NCI-H1417 treated with DMSO at 0.1 percent for 48 hours (cell line): Measurements from ENCODE around the gene OPHN1.
"Not testable (repeated sequence)": the region's sequence is repeated elsewhere in the genome, so short reads cannot be mapped to it uniquely, and the experiment has no call there.

ENCODE experiments used
- DNase-seq: peaks from one replicate; lab custom pipeline; 2025; lab: John Stamatoyannopoulos, UW

OPHN1 gene

GRCh38 chrX:68421636-68422035 lies 11.7 kb downstream of the OPHN1 start:
- no peak for DNase-seq

- no peak for DNase-seq
Measured at GRCh38 chrX:68420559-68420958, 12.7 kb downstream of the OPHN1 start.

DNA sequence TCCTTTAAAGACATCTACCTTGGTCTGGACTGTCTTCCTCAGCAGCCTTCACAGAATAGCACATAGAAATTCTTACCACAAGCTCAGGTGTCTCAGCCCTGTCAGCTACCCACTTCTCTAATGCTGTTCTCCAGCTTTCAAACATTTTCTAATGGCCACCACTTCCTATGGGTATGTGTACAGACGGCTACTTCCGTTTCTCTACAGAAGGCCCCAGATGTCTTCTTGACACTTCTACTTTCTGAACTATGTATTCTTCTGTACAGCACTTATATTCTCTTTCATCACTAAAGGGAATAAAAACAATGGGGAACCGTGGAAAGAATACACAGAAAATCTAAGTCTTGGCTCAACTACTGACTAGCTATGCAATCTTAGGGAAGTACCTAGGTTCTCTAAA lies 13.3 kb downstream of the OPHN1 start:
- DNase-seq = no peak

GRCh38 chrX:68417651-68418050 lies 15.6 kb downstream of the OPHN1 start:
- DNase-seq = no peak

DNA sequence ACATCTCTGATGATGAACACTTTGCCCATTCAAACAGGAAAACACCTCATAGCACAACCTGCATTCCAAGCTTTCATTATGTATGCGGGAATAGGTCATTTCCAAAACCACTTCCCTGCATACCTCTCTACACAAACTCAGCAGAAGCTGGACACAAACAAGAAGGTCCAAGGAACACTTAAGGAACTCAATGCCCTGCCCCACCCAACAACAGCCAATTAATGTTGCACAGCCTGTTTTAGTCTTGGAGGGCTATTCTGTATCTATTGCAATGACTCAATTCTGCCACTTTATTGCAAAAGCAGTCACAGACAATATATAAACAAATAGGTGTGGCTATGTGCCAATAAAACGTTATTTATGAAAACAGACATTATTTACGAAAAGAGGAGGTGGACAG lies 16.7 kb downstream of the OPHN1 start:
- no peak for DNase-seq

DNA sequence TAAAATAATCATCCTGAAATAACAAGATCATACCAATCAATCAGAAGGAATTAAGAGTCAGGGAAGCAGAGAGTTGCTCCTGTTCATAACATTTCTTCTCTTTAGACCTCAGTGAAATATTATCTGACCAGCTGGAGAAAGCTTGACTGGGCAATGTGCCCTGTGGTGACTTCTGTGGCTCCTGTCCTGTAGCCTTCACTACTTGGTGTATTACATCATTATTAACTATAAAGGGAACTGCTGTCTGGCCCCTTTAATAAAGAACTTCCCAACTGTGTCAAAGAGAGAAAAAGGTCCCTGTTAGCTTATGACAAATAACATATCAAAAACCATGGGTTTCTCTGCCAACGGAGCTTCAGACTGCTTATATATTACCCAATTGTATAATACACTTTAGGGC lies 18.0 kb downstream of the OPHN1 start:
- DNase-seq = no peak

- no peak for DNase-seq
Measured at GRCh38 chrX:68413254-68413653, 20.0 kb downstream of the OPHN1 start.

DNA sequence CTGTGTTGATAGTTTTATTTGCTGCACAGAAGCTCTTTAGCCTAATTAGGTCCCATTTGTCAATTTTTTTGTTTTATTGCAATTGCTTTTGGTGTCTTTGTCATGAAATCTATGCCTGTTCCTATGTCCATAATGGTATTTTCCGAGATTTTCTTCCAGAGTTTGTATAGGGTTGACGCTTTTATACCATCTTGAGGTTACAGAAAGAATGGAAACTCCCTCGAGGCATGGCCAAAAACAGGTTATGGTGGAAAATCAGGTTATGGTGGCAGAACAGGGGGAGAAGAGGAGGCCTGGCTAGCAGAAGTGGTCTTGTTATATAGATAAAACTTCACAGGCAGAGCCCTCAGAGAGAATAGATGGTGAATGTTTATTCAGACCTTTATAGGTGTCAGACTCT lies 21.6 kb downstream of the OPHN1 start:
- DNase-seq = no peak

- DNase-seq = no peak
Measured at GRCh38 chrX:68409194-68409593, 24.1 kb downstream of the OPHN1 start.

GRCh38 chrX:68403522-68403921 lies 29.8 kb downstream of the OPHN1 start:
- no peak for DNase-seq

DNA sequence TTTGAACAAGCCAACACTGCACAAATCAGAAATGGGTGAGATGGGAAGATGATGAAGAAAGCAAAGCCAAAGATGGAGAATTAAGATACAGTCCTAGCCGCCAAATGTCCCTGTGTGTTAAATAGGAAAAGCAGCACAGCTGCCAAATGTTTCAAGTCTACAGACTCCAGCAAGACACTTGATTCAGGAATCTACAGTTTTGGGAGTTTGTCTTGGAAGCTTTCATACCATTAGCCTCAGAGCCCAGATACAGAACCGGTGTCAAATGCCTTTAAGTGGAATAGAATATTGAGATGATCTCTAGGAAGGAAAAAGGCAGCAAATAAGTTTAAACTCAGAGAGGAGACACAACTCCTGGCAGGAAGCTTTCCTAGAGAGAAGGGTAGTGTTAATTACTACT lies 30.3 kb downstream of the OPHN1 start:
- DNase-seq = no peak

DNA sequence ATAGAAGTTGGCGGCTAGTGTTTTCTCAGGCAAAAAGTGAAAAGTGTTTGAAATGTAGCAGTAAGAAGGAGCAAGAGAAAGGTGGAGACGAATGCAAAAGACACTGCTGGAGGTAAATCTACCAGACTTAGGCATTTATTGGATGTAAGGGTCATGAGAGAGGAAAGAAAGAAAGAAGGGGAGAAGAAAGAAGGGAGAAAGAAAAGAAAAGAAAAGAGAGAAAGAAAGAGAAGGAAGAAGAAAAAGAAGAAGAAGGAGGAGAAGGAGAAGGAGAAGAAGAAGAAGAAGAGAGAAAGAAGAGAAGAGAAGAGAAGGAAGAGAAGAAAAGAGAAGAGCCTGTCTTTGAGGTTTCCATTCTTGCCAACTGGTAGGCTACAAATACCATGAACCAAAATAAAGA lies 31.2 kb downstream of the OPHN1 start:
- no peak for DNase-seq

GRCh38 chrX:68398291-68398690 lies 35.0 kb downstream of the OPHN1 start:
- DNase-seq = no peak

GRCh38 chrX:68396953-68397352 lies 36.3 kb downstream of the OPHN1 start:
- no peak for DNase-seq

DNA sequence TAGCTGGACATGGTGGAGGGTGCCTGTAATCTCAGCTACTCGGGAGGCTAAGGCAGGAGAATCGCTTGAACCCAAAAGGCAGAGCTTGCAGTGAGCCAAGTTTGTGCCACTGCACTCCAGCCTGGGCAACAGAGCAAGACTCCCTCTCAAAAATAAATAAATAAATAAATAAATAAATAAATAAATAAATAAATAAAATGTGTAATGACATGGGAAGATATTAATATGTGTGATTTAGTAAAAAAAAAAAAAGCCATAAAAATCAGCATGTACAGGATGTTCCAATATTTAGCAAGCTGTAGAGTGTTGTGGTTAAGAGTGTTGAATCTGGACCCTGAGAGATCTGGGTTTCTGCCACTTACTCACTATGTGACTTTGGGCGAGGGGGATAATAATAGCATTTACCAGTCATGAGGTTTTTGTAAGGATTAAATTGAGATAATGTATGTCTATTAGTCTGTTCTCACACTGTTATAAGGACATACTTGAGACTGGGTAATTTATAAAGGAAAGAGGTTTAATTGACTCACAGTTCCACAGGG lies 43.8 kb downstream of the OPHN1 start:
- DNase-seq = not testable (repeated sequence)

GRCh38 chrX:68387776-68388175 lies 45.5 kb downstream of the OPHN1 start:
- DNase-seq = no peak

DNA sequence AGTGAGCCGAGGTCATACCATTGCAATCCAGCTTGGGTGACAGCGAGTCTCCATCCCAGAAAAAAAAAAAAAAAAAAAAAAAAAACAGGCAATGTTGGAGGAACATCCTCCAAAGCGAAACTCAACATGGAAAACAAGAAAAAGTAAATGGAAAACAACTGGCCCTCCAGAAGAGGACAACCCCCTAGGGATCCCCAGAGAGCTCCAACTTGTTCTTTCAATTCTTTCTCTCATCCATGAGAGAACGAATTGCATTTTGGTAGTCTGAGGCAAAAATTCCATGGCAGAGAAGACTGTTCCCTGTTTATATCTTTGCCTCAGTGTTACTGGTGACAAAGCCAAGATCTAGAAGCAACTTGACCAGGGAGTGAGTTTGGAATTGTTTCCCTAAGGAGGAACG lies 49.8 kb downstream of the OPHN1 start:
- DNase-seq = no peak

GRCh38 chrX:68377579-68377978 lies 55.7 kb downstream of the OPHN1 start:
- DNase-seq = not testable (repeated sequence)

DNA sequence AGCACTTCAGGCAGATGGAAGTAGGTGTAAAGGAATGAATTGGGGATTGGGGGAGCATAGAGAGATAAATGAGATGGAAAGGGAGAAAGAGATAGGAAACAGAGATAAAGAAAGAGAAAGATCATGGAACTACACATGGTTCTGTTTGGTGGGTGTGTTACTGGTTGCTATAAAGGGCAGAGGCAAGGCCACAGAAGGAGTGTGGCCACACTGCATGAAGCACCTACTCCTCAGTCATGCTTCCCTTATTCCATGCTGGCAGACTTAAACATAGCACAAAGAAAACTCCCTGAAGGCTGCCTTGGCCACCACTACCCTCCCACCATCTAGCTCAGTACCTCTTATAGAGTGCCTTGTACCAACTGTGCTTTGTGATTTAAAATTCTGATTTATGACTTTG lies 56.9 kb downstream of the OPHN1 start:
- DNase-seq = no peak

DNA sequence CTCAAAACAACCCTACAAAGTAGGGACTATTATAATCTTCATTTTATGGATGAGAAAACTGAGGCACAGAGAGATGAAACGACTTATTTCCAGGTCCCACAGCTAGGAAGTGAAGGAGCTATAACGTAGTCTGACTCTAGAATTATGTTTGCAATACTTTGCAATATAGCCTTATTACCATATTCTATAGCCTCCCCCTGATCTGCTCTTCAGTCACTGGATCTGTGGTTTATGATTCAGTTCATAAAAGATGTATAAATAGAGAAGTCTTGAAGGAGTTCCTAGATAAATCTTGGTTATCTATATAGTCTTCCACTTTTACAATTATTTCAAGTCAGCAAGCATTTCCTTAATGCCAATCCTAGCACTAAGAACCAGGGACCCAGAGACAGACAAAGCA lies 57.5 kb downstream of the OPHN1 start:
- DNase-seq = no peak

DNA sequence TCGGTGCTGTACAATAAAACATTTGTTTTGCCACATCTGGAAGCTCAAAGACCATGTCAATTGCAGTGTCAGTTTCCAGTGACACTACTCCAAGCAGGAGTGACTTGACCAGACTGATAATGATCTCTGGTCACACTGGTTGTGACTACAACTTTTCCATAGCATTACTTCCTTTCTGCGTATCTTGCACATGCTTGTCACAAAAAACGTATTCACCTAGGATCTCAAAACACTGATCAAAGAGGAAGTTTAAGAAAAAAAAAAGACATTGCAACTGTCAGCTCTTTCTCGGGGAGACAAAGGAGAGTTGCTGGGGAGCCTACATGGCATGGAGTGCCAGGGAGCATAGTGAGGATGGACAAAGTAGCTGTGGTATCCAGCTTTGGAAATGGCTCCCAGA lies 60.6 kb downstream of the OPHN1 start:
- no peak for DNase-seq

DNA sequence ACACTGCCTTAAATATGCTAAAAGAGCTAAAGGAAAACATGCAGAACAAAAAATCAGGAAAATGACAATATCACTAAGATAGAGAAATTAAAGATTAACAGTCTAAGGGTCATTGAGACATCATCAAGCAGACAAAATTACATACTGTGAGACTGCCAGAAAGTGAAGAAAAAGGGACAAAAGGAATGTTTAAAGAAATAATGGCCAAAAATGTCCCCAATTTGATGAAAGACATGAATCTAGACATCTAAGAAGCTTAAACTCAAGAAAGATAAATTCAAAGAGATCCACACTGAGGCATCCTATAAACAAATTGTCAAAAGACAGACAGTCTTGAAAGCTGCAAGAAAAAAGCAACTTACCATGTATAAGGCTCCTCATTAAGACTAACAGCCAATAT lies 63.7 kb downstream of the OPHN1 start:
- no peak for DNase-seq

DNA sequence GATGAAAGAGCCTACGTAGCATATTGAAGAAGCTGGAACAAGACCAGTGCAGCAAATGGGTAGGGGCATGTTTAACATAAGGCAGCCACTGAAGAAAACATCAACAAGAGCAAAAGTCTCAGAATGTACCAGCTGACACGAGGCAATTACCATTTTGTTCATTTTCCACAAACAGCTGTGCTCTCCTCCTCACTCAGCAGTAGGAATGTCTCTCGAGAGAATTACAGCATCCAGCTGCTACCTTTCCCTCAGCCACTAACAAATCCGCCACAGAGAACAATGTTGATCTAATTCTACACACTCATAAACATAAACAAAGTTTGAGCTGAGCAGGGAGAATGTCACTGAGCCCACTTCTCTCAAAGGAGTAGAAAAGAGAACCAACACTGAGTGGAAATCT lies 68.0 kb downstream of the OPHN1 start:
- no peak for DNase-seq

GRCh38 chrX:68363984-68364383 lies 69.3 kb downstream of the OPHN1 start:
- DNase-seq = no peak

DNA sequence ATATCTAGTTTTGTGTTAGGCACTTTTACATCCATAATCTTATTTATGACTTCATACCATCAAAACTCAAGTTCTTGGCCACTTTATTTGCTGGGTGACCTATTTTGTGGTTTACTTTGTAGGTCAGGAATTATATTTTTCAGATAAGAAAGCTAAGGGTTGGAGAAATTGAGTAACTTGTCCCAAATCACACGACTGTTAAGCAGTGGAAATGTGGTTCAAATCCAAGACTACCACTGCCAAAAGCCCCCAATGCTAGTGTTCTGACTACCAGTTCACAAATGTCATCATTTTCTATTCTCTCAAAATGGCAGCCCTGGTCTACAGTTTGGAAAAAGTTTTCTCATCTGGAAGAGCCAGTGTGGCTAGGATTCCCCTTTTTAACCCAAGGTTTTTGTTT lies 74.6 kb downstream of the OPHN1 start:
- DNase-seq = no peak
